ENCODE results near the gene SPOCK1.
"Not testable (repeated sequence)": the region's sequence is repeated elsewhere in the genome, so short reads cannot be mapped to it uniquely, and the experiment has no call there.

SPOCK1 gene

GRCh38 chr5:137498736-137499505 is at the start of gene SPOCK1:
Gene SPOCK1, minus strand, starts transcription at chr5:137499326.
- peak; percentile 2 to 19 for DNase-seq (ENCODE audit: low read depth in 2 of 2)

DNA sequence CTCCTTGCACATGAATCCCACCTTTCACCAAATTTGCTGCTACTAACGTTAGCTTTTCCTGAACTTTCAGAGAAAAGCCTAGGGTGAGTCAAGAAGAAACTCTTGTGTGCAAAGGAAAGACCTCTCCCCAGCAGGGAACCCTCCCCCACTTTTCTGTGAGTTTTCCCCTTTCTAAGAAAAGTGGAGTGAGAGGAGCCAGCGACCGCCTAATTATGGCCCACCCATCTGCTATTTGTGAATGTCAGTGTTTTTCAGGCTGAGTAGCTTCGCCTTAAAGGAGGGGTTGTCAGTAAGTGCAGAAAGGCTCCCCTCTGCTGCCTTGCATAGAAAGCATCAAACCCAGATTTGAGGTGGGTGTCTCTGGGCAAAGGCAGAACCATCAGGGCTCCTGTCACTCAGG is 46.8 kb upstream of the SPOCK1 start:
- no peak for DNase-seq (ENCODE audit: low read depth in 2 of 2)

GRCh38 chr5:137535449-137535848 is 36.3 kb upstream of the SPOCK1 start:
- not testable (repeated sequence) for DNase-seq (ENCODE audit: low read depth in 2 of 2)

GRCh38 chr5:137533963-137534362 is 34.8 kb upstream of the SPOCK1 start:
- DNase-seq (ENCODE audit: low read depth in 2 of 2) = no peak

DNA sequence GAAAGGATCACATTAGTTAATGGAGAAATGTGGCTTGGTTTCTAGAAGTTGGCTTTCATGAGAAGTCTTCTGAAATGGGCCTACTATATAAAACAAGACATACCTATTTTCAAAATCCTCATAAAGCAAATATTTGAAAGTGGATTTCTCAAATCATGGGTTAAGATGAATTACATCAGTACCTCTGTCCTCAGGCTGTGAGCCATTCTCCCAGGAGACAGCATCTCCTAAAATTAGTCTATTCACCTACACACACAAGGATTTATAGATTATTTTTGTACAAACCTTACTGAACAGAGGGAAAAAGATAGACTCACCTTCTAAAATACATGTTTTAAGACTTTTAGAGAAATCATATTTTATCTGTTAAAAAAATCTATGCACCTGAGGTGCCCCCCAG is 32.1 kb upstream of the SPOCK1 start:
- no peak for DNase-seq (ENCODE audit: low read depth in 2 of 2)

- no peak for DNase-seq (ENCODE audit: low read depth in 2 of 2)
Observed at GRCh38 chr5:137521246-137521645, 22.1 kb upstream of the SPOCK1 start.

- DNase-seq (ENCODE audit: low read depth in 2 of 2) = no peak
Observed at GRCh38 chr5:137516961-137517360, 17.8 kb upstream of the SPOCK1 start.

- no peak for DNase-seq (ENCODE audit: low read depth in 2 of 2)
Observed at GRCh38 chr5:137516251-137516797, 17.2 kb upstream of the SPOCK1 start.

- DNase-seq (ENCODE audit: low read depth in 2 of 2) = no peak
Observed at GRCh38 chr5:137515238-137515637, 16.1 kb upstream of the SPOCK1 start.

DNA sequence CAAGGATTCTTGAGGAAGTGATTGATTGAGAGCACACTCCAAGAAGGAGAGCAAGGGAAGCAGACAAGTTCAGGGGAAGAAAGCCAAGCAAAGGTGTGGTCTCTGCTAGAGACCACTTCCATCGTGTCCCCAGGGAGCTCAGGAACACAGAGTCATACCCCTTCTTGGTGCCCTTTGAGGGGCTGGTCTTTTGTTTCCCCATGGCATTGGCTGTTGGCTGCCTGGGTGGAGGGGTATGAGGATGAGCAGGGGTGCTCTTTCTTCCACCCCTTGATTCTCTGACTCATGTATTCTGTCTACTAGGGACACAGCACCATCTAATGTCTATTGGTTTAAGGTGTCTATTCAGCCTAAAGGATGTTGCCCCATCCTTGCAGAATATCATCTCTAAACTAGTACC is 11.5 kb upstream of the SPOCK1 start:
- DNase-seq (ENCODE audit: low read depth in 2 of 2) = no peak

GRCh38 chr5:137507150-137507549 is 8.0 kb upstream of the SPOCK1 start:
- no peak for DNase-seq (ENCODE audit: low read depth in 2 of 2)

DNA sequence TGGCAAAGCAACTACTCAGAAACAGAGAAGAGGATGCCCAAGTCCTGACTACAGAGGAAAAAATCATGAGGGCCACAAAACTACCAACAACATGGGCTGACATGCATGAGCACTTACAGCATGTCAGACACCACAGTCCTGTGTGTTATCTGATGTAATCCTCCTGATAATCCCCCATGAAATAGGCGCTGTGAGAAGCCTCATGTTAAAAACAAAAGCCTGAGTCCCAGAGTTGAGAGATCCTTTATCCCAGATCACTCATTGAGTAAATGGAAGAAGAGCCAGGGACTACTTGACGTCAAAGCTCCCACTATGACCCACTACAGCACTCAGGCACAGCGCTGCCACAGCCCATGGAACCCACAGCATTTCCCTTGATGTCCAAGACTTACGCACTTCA is 7.2 kb upstream of the SPOCK1 start:
- DNase-seq (ENCODE audit: low read depth in 2 of 2) = no peak

DNA sequence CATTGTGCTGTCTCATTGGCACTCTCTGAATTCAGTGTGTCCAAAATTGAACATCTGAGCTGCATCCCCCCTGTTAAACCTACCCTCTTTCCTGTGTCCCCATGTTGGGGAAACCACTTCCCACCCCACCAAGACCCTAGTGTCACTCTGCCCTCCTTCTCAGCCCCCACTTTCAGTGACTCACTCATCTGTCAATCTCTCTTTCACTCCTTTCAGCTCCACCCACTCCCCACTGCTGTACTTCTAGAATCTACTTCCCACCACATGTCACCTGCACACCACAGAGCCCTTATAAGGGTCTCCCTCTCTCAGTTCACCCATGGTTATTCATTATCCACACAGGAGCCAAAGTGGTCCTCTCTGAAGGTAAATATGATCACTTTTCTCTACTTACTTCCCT is 5.8 kb upstream of the SPOCK1 start:
- no peak for DNase-seq (ENCODE audit: low read depth in 2 of 2)

DNA sequence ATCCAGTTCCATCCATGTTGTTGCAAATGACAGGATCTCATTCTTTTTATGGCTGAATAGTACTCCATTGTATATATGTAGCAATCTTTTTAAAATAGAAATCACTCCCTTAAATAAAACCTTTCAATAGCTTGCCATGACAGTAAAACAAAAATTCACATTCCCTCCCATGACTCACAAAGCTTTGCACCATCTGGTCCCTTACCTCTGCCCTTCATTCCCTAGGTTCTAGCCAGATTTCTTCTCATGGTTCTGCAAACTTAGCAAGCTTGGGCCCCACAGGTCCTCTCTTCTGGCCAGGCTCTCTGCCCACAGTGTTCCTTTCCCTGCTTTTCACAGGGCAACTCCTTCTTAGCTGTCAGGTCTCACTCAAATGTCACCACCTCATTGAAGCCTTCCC is 4.3 kb upstream of the SPOCK1 start:
- DNase-seq (ENCODE audit: low read depth in 2 of 2) = no peak

DNA sequence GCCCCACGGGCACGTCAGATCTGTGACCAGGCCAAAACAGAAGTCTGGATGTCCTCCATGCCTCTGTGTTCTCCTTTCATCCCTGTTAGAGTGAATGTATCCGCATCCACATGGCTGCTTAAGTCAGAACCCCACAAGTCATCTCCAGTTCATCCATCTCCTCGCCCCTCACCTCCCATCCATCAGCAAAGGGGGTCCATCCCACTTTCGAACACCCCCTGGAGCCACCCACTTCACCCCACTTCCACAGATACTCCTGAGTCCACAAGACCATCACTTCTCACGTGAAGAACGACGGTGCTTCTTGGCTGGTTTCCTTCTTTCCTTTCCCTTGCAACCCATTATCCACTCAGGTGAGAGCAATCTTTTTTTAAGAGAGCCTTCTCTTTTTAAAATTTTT is 3.5 kb upstream of the SPOCK1 start:
- DNase-seq (ENCODE audit: low read depth in 2 of 2) = no peak

DNA sequence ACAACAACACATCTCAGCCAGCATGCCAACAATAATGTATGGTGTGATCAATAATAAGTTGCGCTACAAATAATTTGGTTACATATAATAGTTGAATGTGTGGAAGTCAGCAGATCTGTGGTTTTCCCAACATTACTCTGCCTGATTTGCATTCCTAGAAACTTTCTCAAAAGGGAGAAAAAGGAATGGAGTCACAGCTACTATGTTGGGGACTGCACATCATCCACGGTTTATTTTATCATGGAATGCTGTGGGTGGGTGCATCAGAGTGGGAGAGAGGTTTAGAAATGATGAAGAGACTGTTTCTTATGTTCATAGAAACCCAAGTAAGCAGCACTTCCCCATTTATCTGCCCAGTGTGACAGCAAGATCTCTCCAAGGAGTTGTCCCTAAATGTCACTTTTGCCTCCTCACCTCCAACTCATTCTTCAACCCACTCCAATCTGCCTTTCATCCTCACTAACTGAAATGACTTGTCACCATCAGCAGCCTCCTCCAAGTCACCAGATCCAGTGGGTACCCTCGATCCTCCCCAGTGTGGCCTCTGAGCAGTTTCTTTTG is 2.8 kb upstream of the SPOCK1 start:
- no peak for DNase-seq (ENCODE audit: low read depth in 2 of 2)

GRCh38 chr5:137501226-137501625 is 2.1 kb upstream of the SPOCK1 start:
- DNase-seq (ENCODE audit: low read depth in 2 of 2) = no peak

DNA sequence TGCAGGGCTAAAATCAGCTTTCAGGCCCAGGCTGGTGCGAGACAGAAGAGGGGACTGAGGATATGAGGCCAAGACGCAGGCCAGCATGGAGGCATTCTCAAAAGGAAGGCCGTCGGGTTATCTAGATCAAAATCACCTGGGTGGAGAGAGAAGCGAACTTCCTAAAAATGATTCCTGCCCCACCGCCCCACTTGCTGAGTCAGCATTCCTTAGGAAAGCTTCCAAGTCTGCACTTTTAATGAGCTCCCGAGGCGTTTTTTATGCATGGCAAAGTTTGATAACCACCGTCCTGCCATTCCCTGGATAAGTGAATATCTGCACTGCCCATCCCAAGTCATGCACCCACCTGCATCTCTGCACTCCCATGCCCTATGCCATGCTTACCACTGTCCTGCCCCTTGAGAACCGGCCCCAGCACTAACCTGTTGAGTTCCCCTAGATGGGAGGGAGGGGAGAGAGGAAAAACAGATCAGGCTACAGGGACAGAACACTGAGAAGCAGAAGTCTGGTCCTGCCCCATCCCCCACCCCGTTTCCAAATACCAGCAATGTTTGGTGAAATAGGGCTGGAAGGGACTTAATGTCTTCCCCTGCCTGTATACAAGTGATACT is 1.6 kb upstream of the SPOCK1 start:
- DNase-seq (ENCODE audit: low read depth in 2 of 2) = no peak

- not testable (repeated sequence) for DNase-seq (ENCODE audit: low read depth in 2 of 2)
Observed at GRCh38 chr5:137499506-137499847, 351 bp upstream of the SPOCK1 start.

GRCh38 chr5:137498301-137498735 is 808 bp downstream of the SPOCK1 start:
- no peak for DNase-seq (ENCODE audit: low read depth in 2 of 2)

DNA sequence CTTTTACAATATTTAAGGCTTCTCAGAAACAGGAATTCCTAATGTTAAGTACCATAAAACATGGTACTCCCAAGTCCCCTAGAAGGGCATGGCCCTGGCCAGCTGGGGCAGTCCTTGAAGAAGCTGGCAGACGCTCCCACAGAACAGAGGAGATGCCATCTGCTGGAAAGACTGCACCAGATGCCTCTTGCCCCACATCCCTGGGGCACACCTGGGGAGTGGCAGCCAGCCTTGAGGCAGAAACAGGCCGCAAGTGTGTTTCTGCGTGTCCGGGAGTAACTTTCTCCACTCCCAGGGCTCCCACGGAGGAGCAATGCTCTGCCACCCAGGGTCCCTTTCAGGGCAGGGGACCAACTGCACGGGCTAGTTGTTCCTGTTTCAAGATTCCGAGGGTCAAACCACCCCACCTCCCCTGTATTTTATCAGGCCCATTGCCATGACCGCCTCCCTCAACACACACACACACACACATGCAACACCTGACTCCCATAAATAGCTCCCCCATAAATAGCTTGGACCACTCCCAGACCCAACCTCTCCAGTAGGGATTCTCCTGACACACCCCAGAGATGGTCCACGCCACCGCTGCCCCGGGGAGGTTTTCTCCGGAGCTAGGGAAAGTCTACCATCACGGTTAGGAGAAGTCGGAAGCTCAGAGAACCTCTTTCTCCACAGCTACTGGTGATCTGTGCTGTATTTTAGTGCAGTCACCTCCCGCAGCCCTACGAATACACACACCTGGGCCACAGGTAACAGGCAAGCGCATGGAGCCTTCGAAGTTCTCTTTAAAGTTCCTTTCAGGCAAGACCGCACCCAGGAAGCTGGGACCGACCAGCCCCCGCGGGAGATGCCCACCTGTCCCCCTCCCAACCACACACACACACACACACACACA is 1.5 kb downstream of the SPOCK1 start:
- DNase-seq (ENCODE audit: low read depth in 2 of 2) = no peak

GRCh38 chr5:137496919-137497318 is 2.2 kb downstream of the SPOCK1 start:
- no peak for DNase-seq (ENCODE audit: low read depth in 2 of 2)
